IMR-90 (cell line): ENCODE results near the gene UBALD1. TPM values are rescaled to one million over a fixed set of nuclear protein-coding genes. Genes with fewer than 3 reads are reported as not detected.
A peak's percentile ranks its signal among the peaks of the same experiment; 100 is the strongest.

Experiments
- ATAC-seq: fragments of 200-7000 bp; cut with Tn5 transposase; 2 replicates; pipeline ENCODE4 v1.9.1; 2020; ENCODE audit warnings: low read depth, mild to moderate bottlenecking, moderate library complexity
- BruUV-seq: library from RNA; stranded (reverse); fragments of 400-500 nt; replicated peaks from 2 replicates; lab custom pipeline; 2021; lab: Mats Ljungman, UMichigan
- CTCF ChIA-PET: fragments of 300-600 bp; formaldehyde crosslinking; extraction: SDS; loops from one replicate; lab custom pipeline; 2021; ENCODE audit warnings: antibody characterized with exemption; lab: Yijun Ruan, JAX
- POLR2A ChIA-PET: fragments of 300-600 bp; sonication (Branson Sonifier 250); formaldehyde crosslinking; loops from one replicate; lab custom pipeline; 2022; ENCODE audit warnings: antibody characterized with exemption; ENCODE audit not compliant: unreplicated experiment; lab: Charles Lee
- DNase-seq: peaks from one replicate; pipeline ENCODE4 v3.0.0; 2013
- H2AFZ ChIP-seq: replicated peaks from 2 replicates; pipeline ENCODE3; 2013; ENCODE audit warnings: low read length, mild to moderate bottlenecking; ENCODE audit not compliant: poor library complexity
- H2AK5ac ChIP-seq: 2 replicates; pipeline ENCODE4 v1.6.1; 2013; ENCODE audit warnings: low read depth, low read length, inconsistent platforms
- H2AK9ac ChIP-seq: replicated peaks from 2 replicates; pipeline ENCODE3; 2013; ENCODE audit warnings: mild to moderate bottlenecking, low read depth, low read length, moderate library complexity; ENCODE audit not compliant: poor library complexity
- H2BK120ac ChIP-seq: 2 replicates; pipeline ENCODE4 v1.6.1; 2013; ENCODE audit warnings: low read depth, low read length, inconsistent platforms
- H2BK15ac ChIP-seq: 3 replicates; pipeline ENCODE4 v1.6.1; 2013; ENCODE audit warnings: low read depth, low read length, inconsistent platforms
- H2BK20ac ChIP-seq: 2 replicates; pipeline ENCODE4 v1.6.1; 2013; ENCODE audit warnings: low read depth, mild to moderate bottlenecking, inconsistent platforms, low read length, moderate library complexity
- H2BK5ac ChIP-seq: 2 replicates; pipeline ENCODE4 v1.6.1; 2013; ENCODE audit warnings: mild to moderate bottlenecking, low read depth, low read length, inconsistent platforms; ENCODE audit not compliant: poor library complexity, severe bottlenecking
- H3K14ac ChIP-seq: replicated peaks from 2 replicates; pipeline ENCODE4 v1.6.1; 2013; ENCODE audit warnings: low read depth, low read length, inconsistent platforms
- H3K18ac ChIP-seq: 2 replicates; pipeline ENCODE4 v1.6.1; 2013; ENCODE audit warnings: low read depth, low read length, control low read depth
- H3K23ac ChIP-seq: 2 replicates; pipeline ENCODE4 v1.6.1; 2013; ENCODE audit warnings: low read depth, low read length, inconsistent platforms
- H3K27ac ChIP-seq: 2 replicates; pipeline ENCODE4 v1.5.1; 2013; ENCODE audit warnings: mild to moderate bottlenecking, control low read depth, low read length; ENCODE audit not compliant: insufficient read depth
- H3K27me3 ChIP-seq: 2 replicates; pipeline ENCODE4 v1.6.1; 2013; ENCODE audit warnings: low read length; ENCODE audit not compliant: control insufficient read depth, insufficient read depth
- H3K36me3 ChIP-seq: 2 replicates; pipeline ENCODE4 v1.6.1; 2013; ENCODE audit warnings: low read length, mixed read lengths; ENCODE audit not compliant: control insufficient read depth, insufficient read depth
- H3K4ac ChIP-seq: 2 replicates; pipeline ENCODE4 v1.6.1; 2013; ENCODE audit warnings: low read depth, low read length, inconsistent platforms
- H3K4me1 ChIP-seq: 2 replicates; pipeline ENCODE4 v1.6.1; 2013; ENCODE audit warnings: low read length, mixed read lengths; ENCODE audit not compliant: control insufficient read depth, insufficient read depth
- H3K4me2 ChIP-seq: 2 replicates; pipeline ENCODE4 v1.6.1; 2013; ENCODE audit warnings: low read depth, mild to moderate bottlenecking, control low read depth, low read length, moderate library complexity
- H3K4me3 ChIP-seq: 2 replicates; pipeline ENCODE4 v1.5.1; 2013; ENCODE audit warnings: low read depth, mild to moderate bottlenecking, control low read depth, low read length, moderate library complexity; ENCODE audit not compliant: insufficient read depth
- H3K56ac ChIP-seq: 2 replicates; pipeline ENCODE4 v1.6.1; 2013; ENCODE audit warnings: low read length, inconsistent platforms; ENCODE audit not compliant: insufficient read depth; ENCODE audit errors: extremely low read depth
- H3K79me1 ChIP-seq, 2 experiments: 2 replicates each; pipeline ENCODE4 v1.6.1; 2013; ENCODE audit warnings: low read length in 2 of 2, inconsistent platforms in 1 of 2, low read depth in 1 of 2
- H3K9ac ChIP-seq: 2 replicates; pipeline ENCODE4 v1.6.1; 2013; ENCODE audit warnings: low read depth, low read length, control low read depth
- H3K9me1 ChIP-seq: 2 replicates; pipeline ENCODE4 v1.6.1; 2013; ENCODE audit warnings: low read length, inconsistent platforms; ENCODE audit not compliant: insufficient read depth
- H3K9me3 ChIP-seq: 2 replicates; pipeline ENCODE4 v1.6.1; 2013; ENCODE audit warnings: low read length; ENCODE audit not compliant: control insufficient read depth, insufficient read depth
- H4K20me1 ChIP-seq: 2 replicates; pipeline ENCODE4 v1.6.1; 2013; ENCODE audit warnings: low read length, inconsistent platforms; ENCODE audit not compliant: insufficient read depth
- H4K5ac ChIP-seq: 2 replicates; pipeline ENCODE4 v1.6.1; 2013; ENCODE audit warnings: mild to moderate bottlenecking, low read depth, low read length, control low read depth
- H4K8ac ChIP-seq, 2 experiments: 2 replicates each; pipeline ENCODE4 v1.6.1; 2013; ENCODE audit warnings: low read depth in 2 of 2, low read length in 2 of 2, control low read depth in 1 of 2, inconsistent platforms in 1 of 2
- H4K91ac ChIP-seq: 2 replicates; pipeline ENCODE4 v1.6.1; 2013; ENCODE audit warnings: low read depth, low read length, inconsistent platforms; ENCODE audit not compliant: insufficient read depth
- CHD1 ChIP-seq: IDR thresholded peaks from 2 replicates; pipeline ENCODE4 v1.6.1; 2012; ENCODE audit warnings: low read depth, low read length, improper control_type of control experiment
- MAZ ChIP-seq: IDR thresholded peaks from 2 replicates; pipeline ENCODE4 v1.6.1; 2012; ENCODE audit warnings: low read depth, mild to moderate bottlenecking, low read length, improper control_type of control experiment, moderate library complexity, borderline replicate concordance
- POLR2A ChIP-seq: IDR thresholded peaks from 2 replicates; pipeline ENCODE4 v1.6.1; 2012; ENCODE audit warnings: mild to moderate bottlenecking, low read depth, low read length
- RAD21 ChIP-seq: IDR thresholded peaks from 2 replicates; pipeline ENCODE4 v1.6.1; 2012; ENCODE audit warnings: low read length, improper control_type of control experiment
- RFX5 ChIP-seq: IDR thresholded peaks from 2 replicates; pipeline ENCODE4 v1.8.0; 2012; ENCODE audit warnings: low read depth, mild to moderate bottlenecking, low read length, moderate library complexity
- SMC3 ChIP-seq: fragments of 150-350 bp; IDR thresholded peaks from 2 replicates; pipeline ENCODE4 v1.6.1; 2016; ENCODE audit warnings: low read depth, mild to moderate bottlenecking, antibody characterized with exemption, low read length, moderate library complexity
- WGBS, 2 experiments: methylation state at CpG; one replicate each; pipeline versions ENCODE4 v1.1.5 to v1.1.7; 2013; ENCODE audit warnings: missing lambda C conversion rate in 2 of 2; ENCODE audit not compliant: insufficient read length in 1 of 2; ENCODE audit errors: extremely low coverage in 2 of 2; 5-methylcytosine and 5-hydroxymethylcytosine counted together
- dilution Hi-C: fragments of 300-500 bp; cut with HindIII; formaldehyde crosslinking; loops from one replicate; pipeline ENCODE4 v1.14.3; 2018; ENCODE audit warnings: low sequenced_read_pairs; ENCODE audit not compliant: unreplicated experiment
- in situ Hi-C: fragments of 300-500 bp; cut with MboI; formaldehyde crosslinking; loops from 3 replicates; pipeline ENCODE4 v1.14.3; 2019; ENCODE audit warnings: low sequenced_read_pairs, inconsistent platforms, mixed read lengths
- intact Hi-C: fragments of 100-400 bp; cut with micrococcal nuclease; formaldehyde crosslinking; loops from 2 replicates; pipeline ENCODE4 v1.10.0; 2022
- polyA plus RNA-seq, 3 experiments: library from polyadenylated mRNA; depleted of rRNA; stranded (reverse); fragments of >200 nt; gene quantifications; 2 replicates each; pipeline ENCODE4 v1.2.3, GENCODE V29; 2012; ENCODE audit warnings: low replicate concordance in 1 of 3
- total RNA-seq: library from RNA; depleted of rRNA; stranded (reverse); fragments of >200 nt; gene quantifications from 2 replicates; pipeline ENCODE4 v1.2.3, GENCODE V29; 2012
- TF ChIP-seq, protein P1 (sequence below): fragments of 150-350 bp; IDR thresholded peaks from 2 replicates; pipeline ENCODE4 v1.6.1; 2016; ENCODE audit warnings: low read depth, mild to moderate bottlenecking, low read length, moderate library complexity, borderline replicate concordance
- TF ChIP-seq, protein P2 (sequence below): conservative IDR thresholded peaks from 2 replicates; pipeline ENCODE4 v1.5.1; 2012; ENCODE audit warnings: mild to moderate bottlenecking, low read depth, low read length, improper control_type of control experiment
- TF ChIP-seq, protein P3 (sequence below): fragments of 150-350 bp; IDR thresholded peaks from 2 replicates; pipeline ENCODE4 v1.6.1; 2017; ENCODE audit warnings: mild to moderate bottlenecking, antibody characterized with exemption, low read length, low read depth

Gene UBALD1
- total and polyA plus RNA-seq, 2 of the 4 experiments (the other 2 are of a cell fraction): 1.3 to 14.5 TPM

DNA sequence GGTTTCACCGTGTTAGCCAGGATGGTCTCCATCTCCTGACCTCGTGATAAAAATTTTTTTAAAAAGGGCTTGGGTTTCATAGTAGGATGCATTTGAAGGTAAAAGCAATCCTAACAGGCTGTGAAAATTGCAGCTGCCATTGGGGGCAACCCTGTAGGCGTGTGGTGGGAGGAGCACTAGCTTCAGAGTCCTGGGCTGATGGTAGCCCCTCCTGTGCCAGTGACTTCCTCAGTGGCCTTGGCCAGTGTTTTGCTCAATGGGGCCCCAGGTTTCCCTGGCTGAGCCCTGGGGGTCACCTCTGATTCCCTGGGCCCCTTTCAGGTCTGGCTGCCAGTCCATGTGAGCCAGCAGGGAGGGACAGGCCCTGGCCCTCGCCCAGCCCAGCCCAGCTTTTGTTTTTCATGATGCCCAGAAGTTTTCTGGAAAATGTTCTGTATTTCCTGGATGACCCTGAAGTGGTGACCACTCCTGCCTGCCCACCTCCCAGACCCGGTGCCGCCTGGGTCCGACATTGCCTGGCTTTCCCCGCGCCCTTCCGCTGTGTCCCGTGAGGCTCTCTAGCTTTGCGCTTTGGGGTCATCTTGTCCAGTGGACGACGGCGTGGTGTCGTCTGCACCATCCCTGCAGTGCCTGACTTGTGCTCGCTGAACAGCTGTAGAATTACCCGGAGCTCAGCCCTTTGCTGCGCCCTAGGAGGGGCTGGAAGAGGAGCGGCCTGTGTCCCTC is 19.4 kb upstream of the UBALD1 start:
- dilution Hi-C loops (no loop called here), in situ Hi-C loops (no loop called here), intact Hi-C loops (no loop called here)
- H3K27ac ChIP-seq: no peak overlapping the region
- H3K9me3 ChIP-seq: peaks cover 7% of the 10 kb centered on the region; the same call in 1 of the 2 replicates
- peaks cover 13% of the 10 kb centered on the region for H3K36me3 ChIP-seq
- H3K27me3 ChIP-seq: no peaks in the 10 kb centered on the region
- peak overlapping the region; percentile 11 for H2AFZ ChIP-seq
- H3K18ac ChIP-seq: no peak overlapping the region
- H4K8ac ChIP-seq: no peak overlapping the region
- H3K4ac ChIP-seq: no peak overlapping the region
- peaks cover 5% of the 10 kb centered on the region for H3K9me1 ChIP-seq
- DNase-seq (no peak), ATAC-seq (no peak)
- no peak overlapping the region for H3K4me3 ChIP-seq
- ChIA-PET CTCF (no interaction called here), POLR2A (no interaction called here)
- TF ChIP-seq, protein P1, sequence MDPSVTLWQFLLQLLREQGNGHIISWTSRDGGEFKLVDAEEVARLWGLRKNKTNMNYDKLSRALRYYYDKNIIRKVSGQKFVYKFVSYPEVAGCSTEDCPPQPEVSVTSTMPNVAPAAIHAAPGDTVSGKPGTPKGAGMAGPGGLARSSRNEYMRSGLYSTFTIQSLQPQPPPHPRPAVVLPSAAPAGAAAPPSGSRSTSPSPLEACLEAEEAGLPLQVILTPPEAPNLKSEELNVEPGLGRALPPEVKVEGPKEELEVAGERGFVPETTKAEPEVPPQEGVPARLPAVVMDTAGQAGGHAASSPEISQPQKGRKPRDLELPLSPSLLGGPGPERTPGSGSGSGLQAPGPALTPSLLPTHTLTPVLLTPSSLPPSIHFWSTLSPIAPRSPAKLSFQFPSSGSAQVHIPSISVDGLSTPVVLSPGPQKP: no peak
- TF ChIP-seq POLR2A (no peak), RAD21 (no peak), SMC3 (no peak), MAZ (no peak), CHD1 (no peak), RFX5 (no peak)
- TF ChIP-seq, protein P2, sequence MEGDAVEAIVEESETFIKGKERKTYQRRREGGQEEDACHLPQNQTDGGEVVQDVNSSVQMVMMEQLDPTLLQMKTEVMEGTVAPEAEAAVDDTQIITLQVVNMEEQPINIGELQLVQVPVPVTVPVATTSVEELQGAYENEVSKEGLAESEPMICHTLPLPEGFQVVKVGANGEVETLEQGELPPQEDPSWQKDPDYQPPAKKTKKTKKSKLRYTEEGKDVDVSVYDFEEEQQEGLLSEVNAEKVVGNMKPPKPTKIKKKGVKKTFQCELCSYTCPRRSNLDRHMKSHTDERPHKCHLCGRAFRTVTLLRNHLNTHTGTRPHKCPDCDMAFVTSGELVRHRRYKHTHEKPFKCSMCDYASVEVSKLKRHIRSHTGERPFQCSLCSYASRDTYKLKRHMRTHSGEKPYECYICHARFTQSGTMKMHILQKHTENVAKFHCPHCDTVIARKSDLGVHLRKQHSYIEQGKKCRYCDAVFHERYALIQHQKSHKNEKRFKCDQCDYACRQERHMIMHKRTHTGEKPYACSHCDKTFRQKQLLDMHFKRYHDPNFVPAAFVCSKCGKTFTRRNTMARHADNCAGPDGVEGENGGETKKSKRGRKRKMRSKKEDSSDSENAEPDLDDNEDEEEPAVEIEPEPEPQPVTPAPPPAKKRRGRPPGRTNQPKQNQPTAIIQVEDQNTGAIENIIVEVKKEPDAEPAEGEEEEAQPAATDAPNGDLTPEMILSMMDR: no peak
- TF ChIP-seq, protein P3, sequence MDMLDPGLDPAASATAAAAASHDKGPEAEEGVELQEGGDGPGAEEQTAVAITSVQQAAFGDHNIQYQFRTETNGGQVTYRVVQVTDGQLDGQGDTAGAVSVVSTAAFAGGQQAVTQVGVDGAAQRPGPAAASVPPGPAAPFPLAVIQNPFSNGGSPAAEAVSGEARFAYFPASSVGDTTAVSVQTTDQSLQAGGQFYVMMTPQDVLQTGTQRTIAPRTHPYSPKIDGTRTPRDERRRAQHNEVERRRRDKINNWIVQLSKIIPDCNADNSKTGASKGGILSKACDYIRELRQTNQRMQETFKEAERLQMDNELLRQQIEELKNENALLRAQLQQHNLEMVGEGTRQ: no peak
- H3K4me2 ChIP-seq: no peak overlapping the region
- no peak overlapping the region for H2BK120ac ChIP-seq
- BruUV-seq: no TSS peak
- WGBS, 2 experiments: 93% methylated on average over 15 of the region's 20 CpGs; no CpG with 5 or more reads in 1 of the 2 experiments
- H3K79me1 ChIP-seq: peaks cover 16 to 72% of the 10 kb centered on the region in 2 experiments
- H2BK5ac ChIP-seq: no peak overlapping the region
- H3K9ac ChIP-seq: no peak overlapping the region
- H4K20me1 ChIP-seq: peaks cover 79% of the 10 kb centered on the region
- no peak overlapping the region for H3K56ac ChIP-seq
- H3K4me1 ChIP-seq: no peaks in the 10 kb centered on the region
- H2AK9ac ChIP-seq: no peak overlapping the region
- no peak overlapping the region for H4K91ac ChIP-seq
- no peak overlapping the region for H2BK20ac ChIP-seq
- no peak overlapping the region for H3K23ac ChIP-seq
- H3K14ac ChIP-seq: no peak overlapping the region
- H2BK15ac ChIP-seq: no peak overlapping the region
- no peak overlapping the region for H4K5ac ChIP-seq
- H2AK5ac ChIP-seq: no peak overlapping the region
